ENCODE data around the gene AHCTF1. TPM values are rescaled to one million over a fixed set of nuclear protein-coding genes. Genes with fewer than 3 reads are reported as not detected.
A peak's percentile ranks its signal among the peaks of the same experiment; 100 is the strongest.

The AHCTF1 gene
- total and polyA plus RNA-seq, 2 of the 8 experiments (the other 6 are each of a cell fraction or from before 2014, with no cell fraction given), result 7.9 to 44.5 TPM

- Histone ChIP-seq H3K27ac (ENCODE audit: low read depth, low read length) (peak overlapping the region; percentile 72; the same call in 1 of the 2 replicates), H2BK12ac (ENCODE audit: low read depth, low read length) (no peak overlapping the region), H4K8ac (ENCODE audit: extremely low read depth, insufficient read depth, low read length) (no peak overlapping the region), H3K14ac (ENCODE audit: insufficient read length) (no peak overlapping the region), H2BK5ac (ENCODE audit: low read depth, low read length) (no peak overlapping the region), H3K4ac (replicated peaks; ENCODE audit: insufficient read length, low read depth, low read length) (no peak overlapping the region), H3K9me3 (ENCODE audit: insufficient read depth in 2 of 2, low read depth in 1 of 2, low read length in 1 of 2) (no peaks in the 10 kb centered on the region), H3K9ac (replicated peaks in 1 of 4; ENCODE audit: extremely low read depth in 1 of 4, low read depth in 3 of 4, low read length in 3 of 4) (no peak overlapping the region), H3K56ac (replicated peaks; ENCODE audit: insufficient read length, low read depth, low read length) (no peak overlapping the region), H3K4me3 (ENCODE audit: extremely low read depth in 1 of 4, insufficient read depth in 2 of 4, low read depth in 3 of 4, low read length in 4 of 4) (no peak overlapping the region), H2BK120ac (replicated peaks; ENCODE audit: low read depth, low read length) (no peak overlapping the region), H3K18ac (ENCODE audit: extremely low read depth, low read length) (no peak overlapping the region), H2BK20ac (ENCODE audit: low read length) (no peak overlapping the region), H3K36me3 (ENCODE audit: control insufficient read depth in 2 of 4, insufficient read depth in 4 of 4, low read length in 3 of 4) (no peaks in the 10 kb centered on the region; a peak in 1 of 8 replicates), H4K20me1 (replicated peaks in 1 of 2; ENCODE audit: control insufficient read depth in 1 of 2, insufficient read depth in 2 of 2, low read length in 2 of 2) (peaks cover 4 to 9% of the 10 kb centered on the region in 2 experiments), H3K4me1 (replicated peaks in 1 of 4; ENCODE audit: control insufficient read depth in 3 of 4, insufficient read depth in 4 of 4, low read length in 3 of 4) (peaks cover 0 to 4% (median 0%) of the 10 kb centered on the region in 4 experiments; a peak in 1 of 7 replicates), H2BK15ac (ENCODE audit: low read length) (no peak overlapping the region), H2AFZ (ENCODE audit: low read length) (no peak overlapping the region), H3K23ac (ENCODE audit: insufficient read length) (no peak overlapping the region), H4K91ac (replicated peaks; ENCODE audit: insufficient read length, low read length) (no peak overlapping the region), H3K23me2 (ENCODE audit: low read depth, low read length) (no peaks in the 10 kb centered on the region), H3K79me1 (ENCODE audit: low read depth, low read length) (no peaks in the 10 kb centered on the region; the same call in 1 of the 2 replicates), H3K4me2 (ENCODE audit: insufficient read depth in 1 of 2, low read depth in 2 of 2, low read length in 2 of 2) (no peak overlapping the region), H3K27me3 (replicated peaks in 1 of 4; ENCODE audit: control insufficient read depth in 3 of 4, extremely low read depth in 1 of 4, insufficient read depth in 3 of 4, low read length in 3 of 4) (no peaks in the 10 kb centered on the region), H2AK5ac (ENCODE audit: low read depth, low read length) (no peak overlapping the region), H3K79me2 (ENCODE audit: control insufficient read depth in 1 of 2, insufficient read depth in 2 of 2, low read length in 2 of 2) (peaks cover 18 to 96% of the 10 kb centered on the region in 2 experiments), H4K5ac (ENCODE audit: insufficient read length, low read depth, low read length) (no peak overlapping the region)
- ChIA-PET CTCF (ENCODE audit: partially characterized antibody) (interaction anchor here (1.2 kb wide), 1 partner anchor 16 kb away, joined by 5 read pairs; no protein-coding TSS in a partner anchor), POLR2A (ENCODE audit: partially characterized antibody) (no interaction called here)
- FAIRE-seq (no peak), DNase-seq (ENCODE audit: low read depth in 1 of 2, low spot score in 2 of 2) (no peak)
- WGBS, 2 experiments (ENCODE audit: extremely low coverage in 1 of 2, insufficient coverage in 1 of 2, insufficient read length in 1 of 2, insufficient replicate concordance in 2 of 2, low coverage in 1 of 2, low lambda C conversion rate in 2 of 2, missing lambda C conversion rate in 1 of 2), result 87% methylated on average over 5 of the region's 5 CpGs; no CpG with 5 or more reads in 1 of the 2 experiments
- TF ChIP-seq TAF1 (IDR thresholded peaks at IDR 0.05; ENCODE audit: low read depth, low read length) (no peak), SIX5 (IDR thresholded peaks at IDR 0.05; ENCODE audit: low read depth, low read length) (no peak), RXRA (IDR thresholded peaks at IDR 0.05; ENCODE audit: insufficient read depth, low read depth, low read length) (no peak), CEBPB (IDR thresholded peaks at IDR 0.05; ENCODE audit: low read depth, low read length) (no peak), FOSL1 (IDR thresholded peaks at IDR 0.05; ENCODE audit: insufficient read depth, low read depth, low read length) (no peak), RAD21 (IDR thresholded peaks at IDR 0.05 in 1 of 2, conservative IDR thresholded peaks at IDR 0.05 in 1 of 2; ENCODE audit: low read depth in 2 of 2, low read length in 2 of 2) (no peak), ATF3 (IDR thresholded peaks at IDR 0.05; ENCODE audit: insufficient read depth, low read depth, low read length) (no peak), JUND (IDR thresholded peaks at IDR 0.05; ENCODE audit: low read length) (no peak), CHD1 (IDR thresholded peaks at IDR 0.05; ENCODE audit: low read depth, low read length) (no peak), HDAC6 (IDR thresholded peaks at IDR 0.05; ENCODE audit: low read depth, low read length) (no peak), SP1 (IDR thresholded peaks at IDR 0.05; ENCODE audit: low read depth, low read length) (no peak)
Observed at GRCh38 chr1:246923482-246923881, 8.3 kb downstream of the AHCTF1 start.
